NCI-H2081 treated with DMSO at 0.1 percent for 48 hours (cell line): ENCODE results near the gene RNF121.

Experiments
- DNase-seq: peaks from one replicate; lab custom pipeline; 2025; lab: John Stamatoyannopoulos, UW

Gene RNF121

DNA sequence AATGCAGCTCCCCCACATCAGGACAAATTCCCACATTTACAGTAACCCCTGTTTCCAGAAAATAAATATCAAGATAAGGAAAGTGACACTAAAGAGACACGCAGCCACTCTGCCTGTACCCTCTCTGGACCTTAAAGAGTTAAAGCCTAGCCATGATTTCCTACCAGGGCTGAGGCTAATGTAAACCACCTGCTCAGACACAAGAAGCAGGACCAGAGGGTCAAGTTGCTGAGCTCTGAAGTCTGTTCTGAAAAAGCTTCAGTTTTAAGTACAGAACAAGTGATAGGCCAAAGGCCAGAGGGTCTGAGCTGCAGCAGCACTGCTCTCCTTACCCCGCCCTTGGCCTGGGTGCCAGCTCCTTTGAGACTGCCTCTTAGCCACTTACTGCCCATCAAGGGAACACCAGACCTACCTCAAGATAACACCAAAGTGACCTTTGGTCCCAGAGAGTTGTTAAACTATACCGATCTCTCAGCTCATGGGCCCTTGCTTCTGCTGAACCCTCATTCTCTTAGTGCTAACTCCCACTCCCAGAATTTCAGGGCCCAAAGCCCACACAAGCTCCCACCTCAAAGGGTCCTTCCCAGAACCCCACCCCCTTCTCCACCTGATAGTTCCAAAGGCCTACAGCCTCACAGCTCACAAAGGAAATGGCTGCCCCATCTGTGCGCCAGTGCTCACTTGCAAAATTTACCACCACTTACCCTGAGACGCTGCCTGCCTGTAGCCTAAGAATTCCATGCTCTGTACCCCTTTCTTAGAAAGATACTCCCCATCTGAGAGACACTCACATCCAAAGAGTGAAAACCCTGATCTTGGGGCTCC is 110.4 kb downstream of the RNF121 start:
- DNase-seq = no peak

DNA sequence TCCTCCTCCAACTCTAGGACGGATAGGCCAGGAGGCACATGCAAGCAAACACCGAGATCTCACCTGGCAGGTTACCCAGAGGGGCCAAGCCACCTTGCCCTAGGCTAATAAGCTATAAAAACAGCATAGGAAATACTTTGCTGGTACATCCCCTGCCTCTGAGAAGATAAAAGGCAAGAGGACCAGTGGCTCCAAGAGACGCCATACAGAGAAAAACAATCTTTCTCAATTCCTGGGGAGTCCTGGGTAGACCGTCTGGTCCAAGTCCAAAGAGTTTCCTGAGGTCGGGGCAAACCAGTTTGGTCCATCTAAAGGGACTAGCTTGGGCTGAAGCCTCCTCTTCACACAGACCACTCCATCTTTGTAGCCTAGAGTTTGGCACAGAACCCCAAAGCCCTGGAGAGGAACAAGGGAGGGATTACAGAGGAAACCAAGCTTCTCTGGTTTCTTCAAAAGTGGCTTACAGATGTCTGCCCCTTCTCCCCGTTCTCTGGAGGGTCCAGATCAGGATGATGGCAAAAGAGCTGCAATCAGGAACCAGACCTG is 111.1 kb downstream of the RNF121 start:
- DNase-seq = no peak

GRCh38 chr11:72040491-72041363 is 111.9 kb downstream of the RNF121 start:
- DNase-seq = peak; percentile 70

- no peak for DNase-seq
Observed at GRCh38 chr11:72041364-72042063, 112.7 kb downstream of the RNF121 start.

DNA sequence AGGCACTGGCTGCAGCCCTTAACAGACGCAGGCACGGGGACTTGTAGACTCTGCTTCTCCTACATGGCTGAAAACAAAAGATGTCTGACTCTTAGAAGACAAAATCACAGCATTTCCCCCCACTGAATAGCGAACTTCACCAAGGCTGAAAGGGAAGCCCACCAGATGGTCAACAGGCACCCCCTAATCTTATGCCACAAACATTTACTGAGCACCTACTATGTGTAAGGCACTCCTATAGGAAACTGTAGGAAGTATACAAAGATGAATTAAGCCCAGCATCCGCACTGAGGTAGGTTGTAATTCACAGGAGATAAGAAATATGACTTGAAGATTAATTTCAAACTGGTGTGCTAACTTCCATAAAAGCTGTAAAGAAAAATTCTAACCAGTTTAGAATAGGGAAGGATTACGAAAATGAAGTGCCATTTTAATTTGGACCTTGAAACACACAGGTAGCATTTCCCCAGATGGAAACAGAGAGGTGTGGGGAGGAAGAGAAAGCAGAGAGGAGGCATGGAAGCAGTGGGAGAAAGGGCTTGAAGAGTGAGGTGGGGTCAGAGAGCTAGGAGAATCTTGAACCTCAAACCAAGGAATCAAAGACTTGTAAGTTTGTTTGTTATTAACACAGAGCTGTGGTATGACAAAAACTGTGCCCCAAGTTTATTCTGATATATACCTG is 113.4 kb downstream of the RNF121 start:
- DNase-seq = no peak

DNA sequence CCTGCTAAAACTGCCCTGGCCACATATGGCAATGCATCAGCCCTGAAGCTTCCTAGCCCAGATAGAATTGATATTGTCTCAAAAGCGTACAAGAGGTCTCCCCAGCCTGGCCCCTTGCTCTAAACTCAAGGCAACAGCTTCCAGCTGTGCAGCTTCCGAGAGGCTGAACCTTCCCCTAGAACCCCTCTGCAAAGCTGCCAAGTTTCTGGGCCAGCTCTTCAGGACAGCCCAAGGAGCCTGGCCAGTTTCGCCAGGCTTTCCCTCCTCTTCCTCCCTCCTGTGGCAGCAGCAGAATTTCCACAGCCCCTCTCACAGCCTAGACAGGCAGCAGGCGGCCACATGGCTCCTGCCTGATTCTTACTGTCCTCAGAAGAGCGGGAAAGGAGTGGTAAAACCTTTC is 117.0 kb downstream of the RNF121 start:
- DNase-seq = no peak
